HEK293T (cell line): ENCODE results near the gene LGALS1.
"Not testable (repeated sequence)": the region's sequence is repeated elsewhere in the genome, so short reads cannot be mapped to it uniquely, and the experiment has no call there.

Source experiments
- ARNT ChIP-seq: fragments of 450-650 bp; IDR thresholded peaks from 2 replicates; pipeline ENCODE4 v1.6.1; 2017; ENCODE audit warnings: mild to moderate bottlenecking
- CTBP1 ChIP-seq: fragments of 450-650 bp; IDR thresholded peaks from 2 replicates; pipeline ENCODE4 v1.6.1; 2016; ENCODE audit warnings: borderline replicate concordance
- ELF4 ChIP-seq: fragments of 450-650 bp; IDR thresholded peaks from 2 replicates; pipeline ENCODE4 v1.6.1; 2017; ENCODE audit warnings: antibody characterized with exemption
- FOXK2 ChIP-seq: fragments of 450-650 bp; IDR thresholded peaks from 2 replicates; pipeline ENCODE4 v1.6.1; 2016; ENCODE audit warnings: mild to moderate bottlenecking
- FOXM1 ChIP-seq: fragments of 450-650 bp; IDR thresholded peaks from 2 replicates; pipeline ENCODE4 v1.6.1; 2017; ENCODE audit warnings: mild to moderate bottlenecking, borderline replicate concordance
- L3MBTL2 ChIP-seq: fragments of 450-650 bp; conservative IDR thresholded peaks from 2 replicates; pipeline ENCODE4 v1.6.1; 2016; ENCODE audit warnings: mild to moderate bottlenecking
- PKNOX1 ChIP-seq: fragments of 450-650 bp; IDR thresholded peaks from 2 replicates; pipeline ENCODE4 v1.6.1; 2016
- SP1 ChIP-seq: fragments of 450-650 bp; IDR thresholded peaks from 2 replicates; pipeline ENCODE4 v1.6.1; 2017
- SUZ12 ChIP-seq: fragments of 450-650 bp; IDR thresholded peaks from 2 replicates; pipeline ENCODE4 v1.6.1; 2016; ENCODE audit warnings: mild to moderate bottlenecking

GRCh38 chr22:37656583-37656982 is 18.9 kb upstream of the LGALS1 start:
- TF ChIP-seq SUZ12, ARNT, ELF4, FOXK2, FOXM1, SP1, L3MBTL2, PKNOX1, CTBP1: not testable (repeated sequence)
